Thyroid gland (tissue), 4 donors: ENCODE results near the gene OR12D2.

Source experiments
- CTCF ChIP-seq, 6 experiments: fragments of 200-600 bp in 3 of 6; fragments of 450-650 bp in 3 of 6; sonication (generic) in 3 of 6; IDR thresholded peaks; one replicate each; pipeline ENCODE4 v1.5.1; 2016 to 2019; ENCODE audit warnings: antibody characterized with exemption in 6 of 6, mild to moderate bottlenecking in 2 of 6, inconsistent platforms in 1 of 6, moderate library complexity in 1 of 6
- POLR2A ChIP-seq, 2 donors: fragments of 450-650 bp; IDR thresholded peaks; one replicate each; pipeline ENCODE4 v1.6.1; 2017; ENCODE audit warnings: antibody characterized with exemption in 2 of 2, mild to moderate bottlenecking in 2 of 2, moderate library complexity in 1 of 2

GRCh38 chr6:29368765-29369164 is 26.7 kb upstream of the OR12D2 start, which contains the start of gene OR5V1:
- TF ChIP-seq CTCF (IDR thresholded peaks at IDR 0.05) (no peak), POLR2A (IDR thresholded peaks at IDR 0.05) (no peak)
